HG02938 (cell line): ENCODE data around the gene CACNA1H.
"Not testable (repeated sequence)": the region's sequence is repeated elsewhere in the genome, so short reads cannot be mapped to it uniquely, and the experiment has no call there.

Experiments used
- ATAC-seq: cut with Tn5 transposase; IDR thresholded peaks from one replicate; pipeline ENCODE4 v1.9.1; 2021; ENCODE audit warnings: mild to moderate bottlenecking, moderate library complexity; ENCODE audit not compliant: unreplicated experiment

Gene CACNA1H

DNA sequence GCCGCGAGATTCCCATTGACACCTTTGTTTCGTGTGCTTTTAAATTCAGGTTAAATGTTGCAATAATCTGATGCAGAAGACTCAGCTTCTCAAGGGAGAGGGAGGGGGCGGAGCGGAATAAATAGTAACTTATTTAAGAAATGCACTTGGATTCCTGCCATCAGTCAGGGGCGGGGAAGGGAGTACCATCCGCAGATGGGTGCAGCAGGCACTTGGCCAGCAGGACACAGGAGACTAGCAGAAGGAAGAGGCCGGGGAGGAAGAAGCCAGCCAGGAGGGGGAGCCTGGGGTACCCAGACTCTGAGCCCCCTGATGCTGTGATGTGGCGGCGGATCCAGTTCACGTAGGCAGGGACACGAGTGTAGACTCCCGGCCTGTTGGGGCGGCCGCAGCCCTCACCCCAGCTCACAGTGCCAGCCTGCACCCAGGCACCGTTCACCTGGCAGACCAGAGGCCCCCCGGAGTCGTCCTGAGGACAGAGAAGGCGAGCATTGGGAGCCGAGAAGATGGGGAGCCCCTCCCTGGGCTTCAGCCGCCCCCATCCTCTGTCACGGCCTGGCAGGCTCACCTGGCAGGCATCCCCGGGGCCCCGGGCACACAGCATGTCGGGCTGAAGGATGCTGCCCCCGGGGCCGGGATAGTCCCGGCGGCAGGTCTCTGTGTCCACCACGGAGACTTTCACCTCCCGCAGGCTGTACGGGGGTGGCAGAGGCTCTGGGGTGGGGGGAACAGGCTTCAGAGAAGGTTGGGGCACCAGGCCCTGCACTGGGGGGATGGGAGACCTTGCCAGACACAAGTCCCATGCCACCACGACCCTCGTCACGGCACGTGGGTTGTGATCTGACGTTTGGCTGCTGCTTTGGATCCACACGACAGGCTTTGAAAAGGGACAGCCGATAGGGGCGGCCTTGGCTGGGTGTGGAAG lies 69.0 kb downstream of the CACNA1H start:
- no peak for ATAC-seq

- ATAC-seq: no peak
Observed at GRCh38 chr16:1222553-1223354, 69.8 kb downstream of the CACNA1H start.

DNA sequence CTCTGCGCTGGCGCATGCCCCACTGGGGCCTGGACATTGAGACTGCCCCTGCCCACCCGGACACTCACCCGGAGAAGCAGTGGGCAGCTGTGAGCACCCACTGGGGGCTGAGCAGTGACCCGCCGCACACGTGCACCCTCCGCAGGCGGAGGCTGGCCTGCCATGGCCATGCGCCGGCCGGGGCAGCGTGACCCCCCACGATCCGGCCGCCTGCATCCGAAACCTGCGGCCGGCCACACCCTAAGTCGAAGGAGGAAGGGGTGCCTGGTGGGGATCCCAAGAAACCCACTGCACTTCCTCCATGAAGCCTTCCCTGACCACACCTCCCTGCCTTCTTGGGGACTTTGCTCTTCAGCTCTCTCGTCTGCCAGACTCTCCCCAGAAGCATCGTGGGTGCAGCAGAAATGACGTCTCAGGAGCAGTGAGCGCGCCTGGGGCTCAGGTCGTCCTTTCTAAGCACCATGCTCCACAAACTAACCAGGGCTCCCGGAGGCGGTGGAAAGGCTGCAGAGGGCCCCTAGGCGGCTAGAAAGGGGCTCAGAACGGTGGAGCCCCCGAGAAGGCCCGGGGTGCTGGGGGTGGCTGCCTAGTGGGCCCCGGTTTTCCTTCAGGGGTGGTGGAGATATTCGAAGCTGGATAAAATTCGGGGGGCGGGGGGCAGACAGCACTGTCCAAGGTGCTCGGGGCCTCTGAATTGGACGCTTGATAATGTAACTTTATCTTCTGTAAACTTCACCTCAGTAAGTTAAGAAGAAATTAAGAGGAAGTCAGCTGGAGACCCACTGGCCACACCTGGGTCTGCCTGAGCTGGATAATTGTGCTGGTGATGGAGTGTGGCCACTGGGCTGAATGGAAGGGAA lies 70.7 kb downstream of the CACNA1H start:
- ATAC-seq: no peak

DNA sequence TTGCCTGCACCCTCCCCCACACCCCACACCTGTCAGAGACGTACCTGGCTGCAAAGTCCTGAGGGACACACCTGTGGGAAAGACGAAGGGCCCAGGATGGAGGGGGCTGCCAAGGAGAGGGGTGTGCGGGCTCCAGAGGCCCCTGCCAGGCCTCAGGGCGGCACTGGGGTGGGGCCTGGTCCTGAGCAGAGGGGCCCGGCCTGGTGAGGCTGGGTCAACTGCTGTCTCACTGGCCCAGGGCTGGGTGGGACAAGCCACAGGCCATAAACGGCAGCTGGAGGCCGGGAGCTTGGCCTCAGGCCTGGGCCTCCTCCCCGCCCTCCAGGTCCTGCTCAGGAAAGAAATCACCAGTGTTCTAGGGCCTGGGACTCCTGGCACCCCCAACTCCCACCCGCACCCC lies 71.7 kb downstream of the CACNA1H start:
- ATAC-seq: no peak

DNA sequence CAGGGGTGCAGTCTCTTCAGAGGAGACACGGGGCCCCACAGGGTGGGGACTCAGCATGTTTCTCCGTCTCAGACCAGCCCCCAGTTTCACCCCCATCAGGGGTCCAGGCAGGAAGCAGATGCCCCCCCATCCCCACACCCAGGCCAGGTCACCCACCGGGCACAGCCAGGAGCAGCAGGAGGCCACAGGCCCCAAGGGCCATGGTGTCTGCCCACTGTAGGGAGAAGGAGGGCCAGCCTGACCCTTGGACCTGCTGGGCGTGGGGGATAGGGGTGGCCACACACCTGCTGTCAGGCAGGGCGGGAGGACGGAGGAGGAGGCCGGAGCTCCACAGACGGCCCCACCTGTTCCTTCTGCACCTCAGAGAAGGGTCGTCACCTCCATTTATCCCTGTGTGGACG lies 72.1 kb downstream of the CACNA1H start, which contains the start of gene TPSG1:
Gene TPSG1 (minus strand): TSS at position 218 of the 401 bp plus-strand sequence. CDS start 16 bp downstream, at position 202.
- ATAC-seq: no peak

GRCh38 chr16:1225728-1226311 lies 72.9 kb downstream of the CACNA1H start:
- not testable (repeated sequence) for ATAC-seq

GRCh38 chr16:1226692-1227091 lies 73.8 kb downstream of the CACNA1H start:
- not testable (repeated sequence) for ATAC-seq

DNA sequence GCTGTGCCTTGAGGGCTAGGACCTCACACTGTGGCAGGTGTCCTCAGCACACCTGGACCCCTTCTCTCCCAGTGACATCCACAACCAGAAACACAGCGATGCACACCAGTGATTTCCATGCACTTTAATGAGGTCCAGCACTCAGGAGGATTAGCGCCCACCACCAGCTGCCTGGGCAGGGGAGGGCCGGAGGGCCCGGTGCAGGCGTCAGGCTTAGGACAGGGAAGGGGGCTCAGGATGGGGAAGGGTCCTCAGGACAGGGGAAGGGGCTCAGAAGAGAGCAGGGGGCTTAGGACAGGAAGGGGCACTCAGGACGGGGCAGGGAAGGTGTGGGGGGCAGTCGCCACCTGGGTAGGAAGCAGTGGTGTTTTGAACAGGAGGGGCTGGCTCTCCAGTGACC lies 75.3 kb downstream of the CACNA1H start:
- ATAC-seq: not testable (repeated sequence)

DNA sequence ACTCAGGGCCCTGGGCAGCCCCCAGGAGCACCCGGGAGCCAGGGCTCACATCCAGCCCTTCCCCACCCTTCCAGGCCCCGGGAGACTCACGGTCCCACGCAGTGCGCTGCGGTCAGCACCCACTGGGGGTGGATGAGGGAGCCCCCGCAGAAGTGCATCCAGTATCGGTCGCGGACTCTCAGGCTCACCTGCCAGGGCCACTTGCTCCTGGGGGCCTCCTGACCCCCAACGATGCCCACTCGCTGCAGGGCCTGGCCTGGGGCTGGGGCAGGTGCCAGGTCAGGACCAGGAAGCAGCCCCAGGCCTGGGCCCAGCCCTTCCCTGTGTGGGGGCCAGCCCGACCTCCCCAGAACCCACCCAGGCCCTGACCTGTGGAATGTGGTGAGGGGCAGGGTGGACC lies 76.6 kb downstream of the CACNA1H start:
- ATAC-seq: not testable (repeated sequence)

DNA sequence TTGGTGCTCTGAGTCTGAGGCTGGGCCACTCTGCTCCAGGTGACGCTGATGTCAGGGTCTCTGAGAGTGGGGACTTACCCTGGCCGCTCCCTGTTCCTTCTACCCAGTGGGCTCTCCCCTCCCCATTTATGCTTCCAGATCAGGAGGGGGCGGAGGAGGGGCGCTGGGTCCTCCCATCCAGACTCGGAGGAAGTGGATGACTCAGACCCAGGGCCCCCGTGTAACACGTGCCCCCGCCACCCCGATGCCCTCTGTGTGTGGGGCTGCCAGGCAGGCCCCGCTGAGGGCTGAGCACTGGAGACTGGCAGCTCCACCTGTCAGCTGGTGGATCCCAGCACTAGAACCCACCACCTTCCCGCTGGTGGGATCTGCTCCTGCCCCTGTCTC lies 77.2 kb downstream of the CACNA1H start, which contains the start of gene TPSB2:
Gene TPSB2 (minus strand): TSS at position 101 of the 387 bp plus-strand sequence. CDS start 233 bp downstream, outside the sequence.
- ATAC-seq: not testable (repeated sequence)

- not testable (repeated sequence) for ATAC-seq
Observed at GRCh38 chr16:1230471-1231212, 77.7 kb downstream of the CACNA1H start.

DNA sequence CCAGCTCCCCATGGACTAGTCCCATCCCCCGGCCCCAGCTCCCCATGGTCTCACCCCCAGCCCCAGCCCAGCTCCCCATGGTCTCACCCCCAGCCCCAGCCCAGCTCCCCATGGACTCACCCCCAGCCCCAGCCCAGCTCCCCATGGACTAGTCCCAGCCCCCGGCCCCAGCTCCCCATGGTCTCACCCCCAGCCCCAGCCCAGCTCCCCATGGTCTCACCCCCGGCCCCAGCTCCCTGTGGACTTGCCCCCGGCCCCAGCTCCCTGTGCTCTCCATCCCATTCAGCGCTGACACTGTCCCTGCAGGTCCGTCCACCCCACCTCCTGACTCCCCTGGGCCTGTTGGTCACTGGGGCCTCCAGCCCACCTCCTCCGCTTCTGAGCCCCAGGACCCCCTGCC lies 78.4 kb downstream of the CACNA1H start:
- not testable (repeated sequence) for ATAC-seq

GRCh38 chr16:1232049-1232748 lies 79.3 kb downstream of the CACNA1H start:
- ATAC-seq: not testable (repeated sequence)

DNA sequence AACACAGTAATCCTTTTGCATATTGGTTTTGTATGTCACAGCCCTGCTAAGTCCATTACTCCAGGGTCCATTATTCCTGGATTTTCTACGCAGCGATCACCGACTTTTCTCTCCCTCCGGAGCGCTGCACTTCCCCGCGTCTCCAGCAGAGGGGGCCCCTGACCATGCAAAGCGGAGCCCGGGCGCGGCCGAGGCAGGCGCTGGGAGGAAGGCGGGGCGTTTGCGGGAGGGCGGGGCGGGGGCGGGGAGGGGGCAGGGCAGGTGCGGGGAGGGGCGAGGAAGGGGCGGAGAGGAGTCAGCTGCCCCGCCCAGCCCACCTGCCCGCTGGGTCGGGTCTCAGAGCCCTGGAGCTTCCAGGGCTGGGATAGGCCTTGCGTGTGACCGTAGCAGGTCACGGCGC lies 83.8 kb downstream of the CACNA1H start:
- ATAC-seq: not testable (repeated sequence)

DNA sequence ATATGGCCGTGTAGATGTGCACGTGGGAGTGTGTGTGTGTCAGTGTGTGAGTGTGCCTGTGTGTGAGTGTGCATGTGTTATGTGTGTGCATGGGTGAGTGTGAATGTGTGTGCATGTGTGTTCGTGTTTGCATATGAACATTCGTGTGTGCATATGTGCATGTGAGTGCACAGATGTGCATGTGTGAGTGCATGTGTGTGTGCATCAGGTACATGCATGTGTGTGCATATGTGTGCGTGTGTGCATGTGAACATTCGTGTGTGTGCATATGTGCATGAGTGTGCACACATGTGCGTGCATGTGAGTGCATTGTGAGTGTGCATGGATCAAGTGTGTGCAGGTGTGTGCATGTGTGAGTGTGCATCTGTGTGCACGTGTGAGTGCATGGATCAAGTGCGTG lies 85.1 kb downstream of the CACNA1H start:
- no peak for ATAC-seq

DNA sequence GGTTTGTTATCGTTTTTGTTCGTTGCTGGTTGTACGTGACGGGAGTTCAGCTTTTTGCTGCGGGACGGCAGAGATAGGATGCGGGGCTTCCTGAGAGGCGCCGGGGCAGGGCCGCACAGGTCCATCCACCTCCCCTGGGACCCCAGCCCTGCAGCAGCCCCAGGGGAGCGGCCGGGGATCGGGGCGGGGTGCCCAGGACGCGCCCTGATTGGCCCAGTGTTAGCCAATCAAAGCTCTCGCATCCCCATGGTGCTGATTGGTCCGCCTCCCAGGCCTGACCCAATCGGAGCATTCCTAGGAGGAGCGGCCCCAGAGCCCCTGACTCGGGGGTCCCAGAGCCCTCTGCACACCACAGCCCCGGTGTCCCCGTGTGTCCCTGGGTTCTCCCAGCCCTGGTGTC lies 86.0 kb downstream of the CACNA1H start:
- ATAC-seq: not testable (repeated sequence)

DNA sequence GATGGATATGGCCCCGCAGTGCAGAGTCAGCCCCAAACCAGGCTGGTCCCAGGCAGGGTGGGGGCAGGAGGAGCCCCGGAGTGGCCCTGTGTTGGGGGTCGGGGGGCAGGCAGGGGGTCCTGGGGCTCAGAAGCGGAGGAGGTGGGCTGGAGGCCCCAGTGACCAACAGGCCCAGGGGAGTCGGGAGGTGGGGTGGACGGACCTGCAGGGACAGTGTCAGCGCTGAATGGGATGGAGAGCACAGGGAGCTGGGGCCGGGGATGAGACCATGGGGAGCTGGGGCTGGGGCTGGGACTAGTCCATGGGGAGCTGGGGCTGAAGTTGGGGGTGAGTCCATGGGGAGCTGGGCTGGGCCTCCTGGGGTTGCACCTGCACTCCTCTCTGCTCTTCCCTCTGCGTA lies 86.7 kb downstream of the CACNA1H start:
- not testable (repeated sequence) for ATAC-seq

DNA sequence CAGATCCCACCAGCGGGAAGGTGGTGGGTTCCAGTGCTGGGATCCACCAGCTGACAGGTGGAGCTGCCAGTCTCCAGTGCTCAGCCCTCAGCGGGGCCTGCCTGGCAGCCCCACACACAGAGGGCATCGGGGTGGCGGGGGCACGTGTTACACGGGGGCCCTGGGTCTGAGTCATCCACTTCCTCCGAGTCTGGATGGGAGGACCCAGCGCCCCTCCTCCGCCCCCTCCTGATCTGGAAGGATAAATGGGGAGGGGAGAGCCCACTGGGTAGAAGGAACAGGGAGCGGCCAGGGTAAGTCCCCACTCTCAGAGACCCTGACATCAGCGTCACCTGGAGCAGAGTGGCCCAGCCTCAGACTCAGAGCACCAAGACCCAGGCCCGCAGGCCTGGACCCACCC lies 87.5 kb downstream of the CACNA1H start, which contains the start of gene TPSAB1:
Gene TPSAB1 (plus strand): TSS at position 270 of the 400 bp plus-strand sequence. CDS start 234 bp downstream, outside the sequence.
- ATAC-seq: not testable (repeated sequence)

GRCh38 chr16:1241081-1241480 lies 88.2 kb downstream of the CACNA1H start:
- ATAC-seq: not testable (repeated sequence)
